WTC11 (cell line): Measurements from ENCODE around the gene CCM2. TPM values are rescaled to one million over a fixed set of nuclear protein-coding genes. Genes with fewer than 3 reads are reported as not detected.
"Not testable (repeated sequence)": the region's sequence is repeated elsewhere in the genome, so short reads cannot be mapped to it uniquely, and the experiment has no call there.

Experiments
- ATAC-seq: fragments of 200-7000 bp; cut with Tn5 transposase; 2 replicates; pipeline ENCODE4 v1.10.0; 2021; ENCODE audit warnings: mild to moderate bottlenecking, moderate library complexity
- CTCF ChIA-PET: fragments of 300-600 bp; sonication (Branson Sonifier 250); formaldehyde crosslinking; loops from one replicate; lab custom pipeline; 2021; ENCODE audit warnings: antibody characterized with exemption; lab: Charles Lee
- POLR2A ChIA-PET: fragments of 350-600 bp; sonication (Branson Sonifier 250); formaldehyde crosslinking; loops from one replicate; lab custom pipeline; 2021; ENCODE audit warnings: antibody characterized with exemption; lab: Charles Lee
- DNase-seq: peaks from one replicate; pipeline ENCODE4 v3.0.0; 2021; ENCODE audit warnings: low spot score
- H3K27ac Mint-ChIP-seq: 2 replicates; pipeline ENCODE4 v1.8.0; 2021; ENCODE audit warnings: mixed read lengths
- H3K27me3 Mint-ChIP-seq: 2 replicates; pipeline ENCODE4 v1.8.0; 2021; ENCODE audit warnings: low read depth, mild to moderate bottlenecking, moderate library complexity, mixed read lengths
- H3K36me3 Mint-ChIP-seq: 2 replicates; pipeline ENCODE4 v1.8.0; 2021; ENCODE audit warnings: mixed read lengths
- H3K4me1 Mint-ChIP-seq: 2 replicates; pipeline ENCODE4 v1.8.0; 2022; ENCODE audit warnings: mixed read lengths
- H3K4me3 Mint-ChIP-seq: 2 replicates; pipeline ENCODE4 v1.8.0; 2021; ENCODE audit warnings: mild to moderate bottlenecking, moderate library complexity, mixed read lengths
- H3K9me3 Mint-ChIP-seq: 2 replicates; pipeline ENCODE4 v1.8.0; 2021; ENCODE audit warnings: mixed read lengths
- AR ChIP-seq: fragments of 250-450 bp; sonication (Bioruptor Pico); IDR thresholded peaks from 2 replicates; pipeline ENCODE4 v1.9.0; 2021; ENCODE audit warnings: mild to moderate bottlenecking
- ARID4B ChIP-seq: sonication (generic); formaldehyde crosslinking; IDR thresholded peaks from 2 replicates; pipeline ENCODE4 v1.8.0; 2023; ENCODE audit warnings: missing genetic modification reagents, mild to moderate bottlenecking, borderline replicate concordance
- CTCF ChIP-seq: fragments of 200-600 bp; IDR thresholded peaks from 2 replicates; pipeline ENCODE4 v1.8.0; 2022; ENCODE audit warnings: antibody characterized with exemption
- JAZF1 ChIP-seq: fragments of 250-450 bp; sonication (Bioruptor Pico); IDR thresholded peaks from 2 replicates; pipeline ENCODE4 v1.9.0; 2021; ENCODE audit warnings: moderate library complexity, mild to moderate bottlenecking, inconsistent platforms
- MLX ChIP-seq: sonication (generic); formaldehyde crosslinking; IDR thresholded peaks from 2 replicates; pipeline ENCODE4 v1.8.1; 2023; ENCODE audit warnings: mild to moderate bottlenecking, missing genetic modification reagents, moderate library complexity
- ZNF138 ChIP-seq: sonication (generic); formaldehyde crosslinking; conservative IDR thresholded peaks from 2 replicates; pipeline ENCODE4 v1.8.1; 2022; ENCODE audit warnings: mild to moderate bottlenecking, moderate library complexity, missing genetic modification reagents
- ZNF219 ChIP-seq: sonication (generic); formaldehyde crosslinking; IDR thresholded peaks from 2 replicates; pipeline ENCODE4 v1.8.0; 2023; ENCODE audit warnings: missing genetic modification reagents, mild to moderate bottlenecking, borderline replicate concordance
- ZNF396 ChIP-seq: fragments of 250-450 bp; sonication (Bioruptor Pico); IDR thresholded peaks from 2 replicates; pipeline ENCODE4 v1.8.0; 2021; ENCODE audit warnings: mild to moderate bottlenecking, moderate library complexity, borderline replicate concordance
- ZNF425 ChIP-seq: fragments of 250-450 bp; sonication (Bioruptor Pico); conservative IDR thresholded peaks from 2 replicates; pipeline ENCODE4 v1.9.0; 2021; ENCODE audit warnings: mild to moderate bottlenecking
- total RNA-seq: library from RNA; stranded (reverse); gene quantifications from 3 replicates; pipeline ENCODE4 v1.2.3, GENCODE V29; 2021
- TF ChIP-seq, protein P1 (sequence below): sonication (generic); formaldehyde crosslinking; IDR thresholded peaks from 2 replicates; pipeline ENCODE4 v1.8.1; 2023; ENCODE audit warnings: mild to moderate bottlenecking, moderate library complexity, missing genetic modification reagents
- TF ChIP-seq, protein P2 (sequence below): sonication (generic); formaldehyde crosslinking; IDR thresholded peaks from 2 replicates; pipeline ENCODE4 v1.8.0; 2022; ENCODE audit warnings: mild to moderate bottlenecking, missing genetic modification reagents
- TF ChIP-seq, protein P3 (sequence below): sonication (generic); formaldehyde crosslinking; conservative IDR thresholded peaks from 2 replicates; pipeline ENCODE4 v1.8.1; 2023; ENCODE audit warnings: mild to moderate bottlenecking, low read depth, missing genetic modification reagents, moderate library complexity

The CCM2 gene
- total RNA-seq, 1 experiment from 2014 or later: 32.7 TPM

GRCh38 chr7:45024126-45024744, 24.2 kb downstream of the CCM2 start (continued):
- no peak for TF ChIP-seq ARID4B (CRISPR knock-in tag)
- TF ChIP-seq CTCF: no peak
- TF ChIP-seq ZNF219: no peak
- no peak for TF ChIP-seq ZNF138 (CRISPR knock-in tag)
- TF ChIP-seq, protein P1, sequence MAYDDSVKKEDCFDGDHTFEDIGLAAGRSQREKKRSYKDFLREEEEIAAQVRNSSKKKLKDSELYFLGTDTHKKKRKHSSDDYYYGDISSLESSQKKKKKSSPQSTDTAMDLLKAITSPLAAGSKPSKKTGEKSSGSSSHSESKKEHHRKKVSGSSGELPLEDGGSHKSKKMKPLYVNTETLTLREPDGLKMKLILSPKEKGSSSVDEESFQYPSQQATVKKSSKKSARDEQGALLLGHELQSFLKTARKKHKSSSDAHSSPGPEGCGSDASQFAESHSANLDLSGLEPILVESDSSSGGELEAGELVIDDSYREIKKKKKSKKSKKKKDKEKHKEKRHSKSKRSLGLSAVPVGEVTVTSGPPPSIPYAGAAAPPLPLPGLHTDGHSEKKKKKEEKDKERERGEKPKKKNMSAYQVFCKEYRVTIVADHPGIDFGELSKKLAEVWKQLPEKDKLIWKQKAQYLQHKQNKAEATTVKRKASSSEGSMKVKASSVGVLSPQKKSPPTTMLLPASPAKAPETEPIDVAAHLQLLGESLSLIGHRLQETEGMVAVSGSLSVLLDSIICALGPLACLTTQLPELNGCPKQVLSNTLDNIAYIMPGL (CRISPR knock-in tag): no peak
- TF ChIP-seq ZNF425 (CRISPR knock-in tag): no peak
- TF ChIP-seq MLX (CRISPR knock-in tag): no peak
- TF ChIP-seq, all 79 proteins: peak for 0

GRCh38 chr7:45025473-45025872, 25.5 kb downstream of the CCM2 start:
- H3K27me3 Mint-ChIP-seq, CTCF ChIA-PET, H3K4me3 Mint-ChIP-seq, DNase-seq, ATAC-seq, H3K4me1 Mint-ChIP-seq, H3K27ac Mint-ChIP-seq: not testable (repeated sequence)
- POLR2A ChIA-PET: interaction anchor here (0.6 kb wide), 1 partner anchor 94 kb away, joined by 6 read pairs; no protein-coding TSS in a partner anchor
- Mint-ChIP-seq H3K9me3 (peaks cover 12% of the 10 kb centered on the region), H3K36me3 (peaks cover 19% of the 10 kb centered on the region)

- Mint-ChIP-seq H3K4me3 (no peak overlapping the region), H3K27ac (no peak overlapping the region), H3K4me1 (no peaks in the 10 kb centered on the region), H3K27me3 (no peaks in the 10 kb centered on the region), H3K9me3 (peaks cover 12% of the 10 kb centered on the region), H3K36me3 (peaks cover 19% of the 10 kb centered on the region)
- ATAC-seq (no peak), DNase-seq (no peak)
- ChIA-PET POLR2A (no interaction called here), CTCF (no interaction called here)
- TF ChIP-seq, protein P2, sequence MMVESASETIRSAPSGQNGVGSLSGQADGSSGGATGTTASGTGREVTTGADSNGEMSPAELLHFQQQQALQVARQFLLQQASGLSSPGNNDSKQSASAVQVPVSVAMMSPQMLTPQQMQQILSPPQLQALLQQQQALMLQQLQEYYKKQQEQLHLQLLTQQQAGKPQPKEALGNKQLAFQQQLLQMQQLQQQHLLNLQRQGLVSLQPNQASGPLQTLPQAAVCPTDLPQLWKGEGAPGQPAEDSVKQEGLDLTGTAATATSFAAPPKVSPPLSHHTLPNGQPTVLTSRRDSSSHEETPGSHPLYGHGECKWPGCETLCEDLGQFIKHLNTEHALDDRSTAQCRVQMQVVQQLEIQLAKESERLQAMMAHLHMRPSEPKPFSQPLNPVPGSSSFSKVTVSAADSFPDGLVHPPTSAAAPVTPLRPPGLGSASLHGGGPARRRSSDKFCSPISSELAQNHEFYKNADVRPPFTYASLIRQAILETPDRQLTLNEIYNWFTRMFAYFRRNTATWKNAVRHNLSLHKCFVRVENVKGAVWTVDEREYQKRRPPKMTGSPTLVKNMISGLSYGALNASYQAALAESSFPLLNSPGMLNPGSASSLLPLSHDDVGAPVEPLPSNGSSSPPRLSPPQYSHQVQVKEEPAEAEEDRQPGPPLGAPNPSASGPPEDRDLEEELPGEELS (CRISPR knock-in tag): no peak
- TF ChIP-seq AR (CRISPR knock-in tag) (no peak), ZNF396 (CRISPR knock-in tag) (no peak), JAZF1 (CRISPR knock-in tag) (no peak)
- TF ChIP-seq, protein P3, sequence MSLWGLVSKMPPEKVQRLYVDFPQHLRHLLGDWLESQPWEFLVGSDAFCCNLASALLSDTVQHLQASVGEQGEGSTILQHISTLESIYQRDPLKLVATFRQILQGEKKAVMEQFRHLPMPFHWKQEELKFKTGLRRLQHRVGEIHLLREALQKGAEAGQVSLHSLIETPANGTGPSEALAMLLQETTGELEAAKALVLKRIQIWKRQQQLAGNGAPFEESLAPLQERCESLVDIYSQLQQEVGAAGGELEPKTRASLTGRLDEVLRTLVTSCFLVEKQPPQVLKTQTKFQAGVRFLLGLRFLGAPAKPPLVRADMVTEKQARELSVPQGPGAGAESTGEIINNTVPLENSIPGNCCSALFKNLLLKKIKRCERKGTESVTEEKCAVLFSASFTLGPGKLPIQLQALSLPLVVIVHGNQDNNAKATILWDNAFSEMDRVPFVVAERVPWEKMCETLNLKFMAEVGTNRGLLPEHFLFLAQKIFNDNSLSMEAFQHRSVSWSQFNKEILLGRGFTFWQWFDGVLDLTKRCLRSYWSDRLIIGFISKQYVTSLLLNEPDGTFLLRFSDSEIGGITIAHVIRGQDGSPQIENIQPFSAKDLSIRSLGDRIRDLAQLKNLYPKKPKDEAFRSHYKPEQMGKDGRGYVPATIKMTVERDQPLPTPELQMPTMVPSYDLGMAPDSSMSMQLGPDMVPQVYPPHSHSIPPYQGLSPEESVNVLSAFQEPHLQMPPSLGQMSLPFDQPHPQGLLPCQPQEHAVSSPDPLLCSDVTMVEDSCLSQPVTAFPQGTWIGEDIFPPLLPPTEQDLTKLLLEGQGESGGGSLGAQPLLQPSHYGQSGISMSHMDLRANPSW (CRISPR knock-in tag): no peak
Measured at GRCh38 chr7:45026013-45026412, 26.0 kb downstream of the CCM2 start.
